ENCODE measurements around the gene TEAD1.

The TEAD1 gene

GRCh38 chr11:12949453-12949852 lies 275.2 kb downstream of the TEAD1 start:
- Histone ChIP-seq H4K8ac (ENCODE audit: low read depth, low read length) (no peak overlapping the region), H3K18ac (ENCODE audit: low read length) (no peak overlapping the region), H3K23ac (ENCODE audit: low read depth, low read length, poor library complexity) (no peak overlapping the region), H3K27me3 (ENCODE audit: control insufficient read depth in 3 of 3, insufficient read depth in 3 of 3, low read depth in 1 of 3, low read length in 3 of 3) (no peaks in the 10 kb centered on the region), H3K4ac (ENCODE audit: low read length) (no peak overlapping the region), H2BK12ac (ENCODE audit: low read length) (no peak overlapping the region), H2BK5ac (ENCODE audit: low read length) (no peak overlapping the region), H3K27ac (replicated peaks; ENCODE audit: low read length) (no peak overlapping the region), H2BK15ac (ENCODE audit: low read length) (no peak overlapping the region), H2AFZ (ENCODE audit: low read length) (no peak overlapping the region), H3K9ac (ENCODE audit: low read depth, low read length, poor library complexity) (no peak overlapping the region), H4K91ac (ENCODE audit: low read depth, low read length, poor library complexity) (no peak overlapping the region), H2BK120ac (ENCODE audit: low read depth, low read length) (no peak overlapping the region), H3K14ac (ENCODE audit: low read length) (no peak overlapping the region), H3K79me1 (ENCODE audit: low read depth, low read length) (no peaks in the 10 kb centered on the region), H3K36me3 (replicated peaks in 1 of 2; ENCODE audit: control insufficient read depth in 2 of 2, insufficient read depth in 2 of 2, low read length in 2 of 2) (peaks cover 0 to 10% of the 10 kb centered on the region in 2 donors), H2AK5ac (ENCODE audit: low read depth, low read length) (no peak overlapping the region), H3K4me1 (ENCODE audit: control insufficient read depth in 2 of 2, insufficient read depth in 1 of 2, low read depth in 1 of 2, low read length in 2 of 2) (no peaks in the 10 kb centered on the region), H3K9me3 (replicated peaks in 1 of 2; ENCODE audit: control insufficient read depth in 2 of 2, insufficient read depth in 1 of 2, low read depth in 1 of 2, low read length in 2 of 2) (peaks cover 2 to 3% of the 10 kb centered on the region in 2 donors), H3K4me3 (ENCODE audit: low read length in 2 of 2) (no peak overlapping the region), H3K4me2 (ENCODE audit: insufficient read depth, low read length, poor library complexity, severe bottlenecking) (no peak overlapping the region)
- DNase-seq (ENCODE audit: low spot score) = no peak
- WGBS, 2 donors (ENCODE audit: extremely low coverage in 2 of 2, insufficient read length in 2 of 2, insufficient replicate concordance in 1 of 2) = no CpG with 5 or more reads among the region's 1 CpG

- DNase-seq (ENCODE audit: low spot score) = no peak
- no peaks in the 10 kb centered on the region for H3K4me1 ChIP-seq (ENCODE audit: control insufficient read depth in 2 of 2, insufficient read depth in 1 of 2, low read depth in 1 of 2, low read length in 2 of 2)
- H4K8ac ChIP-seq (ENCODE audit: low read depth, low read length) = no peak overlapping the region
- no peak overlapping the region for H2AK5ac ChIP-seq (ENCODE audit: low read depth, low read length)
- H3K4me3 ChIP-seq (ENCODE audit: low read length in 2 of 2) = no peak overlapping the region
- no peak overlapping the region for H4K91ac ChIP-seq (ENCODE audit: low read depth, low read length, poor library complexity)
- no peak overlapping the region for H3K14ac ChIP-seq (ENCODE audit: low read length)
- no peak overlapping the region for H3K18ac ChIP-seq (ENCODE audit: low read length)
- H2BK120ac ChIP-seq (ENCODE audit: low read depth, low read length) = no peak overlapping the region
- no peak overlapping the region for H3K4me2 ChIP-seq (ENCODE audit: insufficient read depth, low read length, poor library complexity, severe bottlenecking)
- no peak overlapping the region for H2BK5ac ChIP-seq (ENCODE audit: low read length)
- no peak overlapping the region for H2AFZ ChIP-seq (ENCODE audit: low read length)
- H2BK12ac ChIP-seq (ENCODE audit: low read length) = no peak overlapping the region
- no peaks in the 10 kb centered on the region for H3K79me1 ChIP-seq (ENCODE audit: low read depth, low read length)
- no peak overlapping the region for H3K23ac ChIP-seq (ENCODE audit: low read depth, low read length, poor library complexity)
- H3K4ac ChIP-seq (ENCODE audit: low read length) = no peak overlapping the region
- no peaks in the 10 kb centered on the region for H3K27me3 ChIP-seq (ENCODE audit: control insufficient read depth in 3 of 3, insufficient read depth in 3 of 3, low read depth in 1 of 3, low read length in 3 of 3)
- peaks cover 2 to 3% of the 10 kb centered on the region in 2 donors for H3K9me3 ChIP-seq (replicated peaks in 1 of 2; ENCODE audit: control insufficient read depth in 2 of 2, insufficient read depth in 1 of 2, low read depth in 1 of 2, low read length in 2 of 2)
- H2BK15ac ChIP-seq (ENCODE audit: low read length) = no peak overlapping the region
- WGBS, 2 donors (ENCODE audit: extremely low coverage in 2 of 2, insufficient read length in 2 of 2, insufficient replicate concordance in 1 of 2) = no CpG with 5 or more reads among the region's 1 CpG
- no peaks in the 10 kb centered on the region for H3K36me3 ChIP-seq (replicated peaks in 1 of 2; ENCODE audit: control insufficient read depth in 2 of 2, insufficient read depth in 2 of 2, low read length in 2 of 2)
- H3K27ac ChIP-seq (replicated peaks; ENCODE audit: low read length) = no peak overlapping the region
- H3K9ac ChIP-seq (ENCODE audit: low read depth, low read length, poor library complexity) = no peak overlapping the region
Measured at GRCh38 chr11:12950670-12951069, 276.4 kb downstream of the TEAD1 start.

GRCh38 chr11:12951376-12951775 lies 277.2 kb downstream of the TEAD1 start:
- H2BK12ac ChIP-seq (ENCODE audit: low read length) = no peak overlapping the region
- DNase-seq (ENCODE audit: low spot score) = no peak
- H3K36me3 ChIP-seq (replicated peaks in 1 of 2; ENCODE audit: control insufficient read depth in 2 of 2, insufficient read depth in 2 of 2, low read length in 2 of 2) = no peaks in the 10 kb centered on the region
- H3K4me2 ChIP-seq (ENCODE audit: insufficient read depth, low read length, poor library complexity, severe bottlenecking) = no peak overlapping the region
- H3K14ac ChIP-seq (ENCODE audit: low read length) = no peak overlapping the region
- H2BK15ac ChIP-seq (ENCODE audit: low read length) = no peak overlapping the region
- H3K4me1 ChIP-seq (ENCODE audit: control insufficient read depth in 2 of 2, insufficient read depth in 1 of 2, low read depth in 1 of 2, low read length in 2 of 2) = no peaks in the 10 kb centered on the region
- H4K91ac ChIP-seq (ENCODE audit: low read depth, low read length, poor library complexity) = no peak overlapping the region
- no peak overlapping the region for H3K27ac ChIP-seq (replicated peaks; ENCODE audit: low read length)
- no peak overlapping the region for H3K9ac ChIP-seq (ENCODE audit: low read depth, low read length, poor library complexity)
- no peak overlapping the region for H2BK5ac ChIP-seq (ENCODE audit: low read length)
- WGBS, 2 donors (ENCODE audit: extremely low coverage in 2 of 2, insufficient read length in 2 of 2, insufficient replicate concordance in 1 of 2) = no CpG with 5 or more reads among the region's 1 CpG
- H3K23ac ChIP-seq (ENCODE audit: low read depth, low read length, poor library complexity) = no peak overlapping the region
- H3K4ac ChIP-seq (ENCODE audit: low read length) = no peak overlapping the region
- H4K8ac ChIP-seq (ENCODE audit: low read depth, low read length) = no peak overlapping the region
- no peak overlapping the region for H2AFZ ChIP-seq (ENCODE audit: low read length)
- no peaks in the 10 kb centered on the region for H3K27me3 ChIP-seq (ENCODE audit: control insufficient read depth in 3 of 3, insufficient read depth in 3 of 3, low read depth in 1 of 3, low read length in 3 of 3)
- no peaks in the 10 kb centered on the region for H3K79me1 ChIP-seq (ENCODE audit: low read depth, low read length)
- no peak overlapping the region for H2BK120ac ChIP-seq (ENCODE audit: low read depth, low read length)
- H2AK5ac ChIP-seq (ENCODE audit: low read depth, low read length) = no peak overlapping the region
- H3K9me3 ChIP-seq (replicated peaks in 1 of 2; ENCODE audit: control insufficient read depth in 2 of 2, insufficient read depth in 1 of 2, low read depth in 1 of 2, low read length in 2 of 2) = peaks cover under 1 to 3% of the 10 kb centered on the region in 2 donors
- no peak overlapping the region for H3K18ac ChIP-seq (ENCODE audit: low read length)
- no peak overlapping the region for H3K4me3 ChIP-seq (ENCODE audit: low read length in 2 of 2)

GRCh38 chr11:12952094-12952493 lies 277.9 kb downstream of the TEAD1 start:
- H3K36me3 ChIP-seq (replicated peaks in 1 of 2; ENCODE audit: control insufficient read depth in 2 of 2, insufficient read depth in 2 of 2, low read length in 2 of 2) = no peaks in the 10 kb centered on the region
- H3K9me3 ChIP-seq (replicated peaks in 1 of 2; ENCODE audit: control insufficient read depth in 2 of 2, insufficient read depth in 1 of 2, low read depth in 1 of 2, low read length in 2 of 2) = peaks cover 0 to 3% of the 10 kb centered on the region in 2 donors
- H2BK5ac ChIP-seq (ENCODE audit: low read length) = no peak overlapping the region
- no peak overlapping the region for H2AK5ac ChIP-seq (ENCODE audit: low read depth, low read length)
- H2BK15ac ChIP-seq (ENCODE audit: low read length) = no peak overlapping the region
- no peak overlapping the region for H4K8ac ChIP-seq (ENCODE audit: low read depth, low read length)
- DNase-seq (ENCODE audit: low spot score) = no peak
- no peak overlapping the region for H3K9ac ChIP-seq (ENCODE audit: low read depth, low read length, poor library complexity)
- H3K23ac ChIP-seq (ENCODE audit: low read depth, low read length, poor library complexity) = no peak overlapping the region
- no peaks in the 10 kb centered on the region for H3K79me1 ChIP-seq (ENCODE audit: low read depth, low read length)
- H3K27me3 ChIP-seq (ENCODE audit: control insufficient read depth in 3 of 3, insufficient read depth in 3 of 3, low read depth in 1 of 3, low read length in 3 of 3) = no peaks in the 10 kb centered on the region
- H3K27ac ChIP-seq (replicated peaks; ENCODE audit: low read length) = no peak overlapping the region
- H3K4me1 ChIP-seq (ENCODE audit: control insufficient read depth in 2 of 2, insufficient read depth in 1 of 2, low read depth in 1 of 2, low read length in 2 of 2) = no peaks in the 10 kb centered on the region
- H3K4me3 ChIP-seq (ENCODE audit: low read length in 2 of 2) = no peak overlapping the region
- H2BK120ac ChIP-seq (ENCODE audit: low read depth, low read length) = no peak overlapping the region
- no peak overlapping the region for H4K91ac ChIP-seq (ENCODE audit: low read depth, low read length, poor library complexity)
- H2AFZ ChIP-seq (ENCODE audit: low read length) = no peak overlapping the region
- H3K14ac ChIP-seq (ENCODE audit: low read length) = no peak overlapping the region
- no peak overlapping the region for H3K18ac ChIP-seq (ENCODE audit: low read length)
- no peak overlapping the region for H3K4ac ChIP-seq (ENCODE audit: low read length)
- no peak overlapping the region for H2BK12ac ChIP-seq (ENCODE audit: low read length)
- H3K4me2 ChIP-seq (ENCODE audit: insufficient read depth, low read length, poor library complexity, severe bottlenecking) = no peak overlapping the region

All from neuronal stem cell (in vitro differentiated cells).